Activated CD4-positive, alpha-beta T cell treated with anti-CD3 and anti-CD28 coated beads for 24 hours (primary cell): Measurements from ENCODE around the gene ALOX12B.
"Not testable (repeated sequence)": the region's sequence is repeated elsewhere in the genome, so short reads cannot be mapped to it uniquely, and the experiment has no call there.

Experiments
- DNase-seq, 2 donors: peaks; one replicate each; pipeline ENCODE4 v3.0.0-alpha.2; 2020; ENCODE audit warnings: low read depth in 2 of 2

ALOX12B gene

GRCh38 chr17:8118769-8119580 lies 31.5 kb upstream of the ALOX12B start:
- DNase-seq: peak; percentile 80 to 81

GRCh38 chr17:8117980-8118768 lies 30.7 kb upstream of the ALOX12B start, which contains the start of gene ALOXE3:
TSS of gene ALOXE3 (minus strand) at chr17:8118514. CDS start at chr17:8117990, 524 bp downstream.
- no peak for DNase-seq

GRCh38 chr17:8117367-8117979 lies 30.0 kb upstream of the ALOX12B start:
- no peak for DNase-seq

- DNase-seq: no peak
These were observed 29.3 kb upstream of the ALOX12B start for GRCh38 chr17:8116776-8117175.

- DNase-seq: no peak
These were observed 23.4 kb upstream of the ALOX12B start for GRCh38 chr17:8110907-8111306.

- no peak for DNase-seq
These were observed 22.9 kb upstream of the ALOX12B start for GRCh38 chr17:8110456-8110804.

GRCh38 chr17:8109661-8110455 lies 22.3 kb upstream of the ALOX12B start:
- DNase-seq: peak; percentile 71 to 78

GRCh38 chr17:8108972-8109660 lies 21.6 kb upstream of the ALOX12B start:
- DNase-seq: no peak

GRCh38 chr17:8106980-8107379 lies 19.5 kb upstream of the ALOX12B start:
- not testable (repeated sequence) for DNase-seq

GRCh38 chr17:8105957-8106398 lies 18.5 kb upstream of the ALOX12B start:
- DNase-seq: no peak

- no peak for DNase-seq
These were observed 17.4 kb upstream of the ALOX12B start for GRCh38 chr17:8104911-8105310.

GRCh38 chr17:8103549-8103948 lies 16.0 kb upstream of the ALOX12B start:
- DNase-seq: no peak

- no peak for DNase-seq
These were observed 14.2 kb upstream of the ALOX12B start for GRCh38 chr17:8101721-8102120.

- DNase-seq: no peak
These were observed 13.2 kb upstream of the ALOX12B start for GRCh38 chr17:8100763-8101162.

- no peak for DNase-seq
These were observed 12.6 kb upstream of the ALOX12B start for GRCh38 chr17:8100111-8100510.

GRCh38 chr17:8096541-8096940 lies 9.0 kb upstream of the ALOX12B start:
- DNase-seq: no peak

GRCh38 chr17:8095361-8095760 lies 7.8 kb upstream of the ALOX12B start:
- DNase-seq: no peak

GRCh38 chr17:8091033-8091687 lies 3.6 kb upstream of the ALOX12B start:
- DNase-seq: no peak

- no peak for DNase-seq
These were observed 2.2 kb upstream of the ALOX12B start for GRCh38 chr17:8089728-8090127.

- DNase-seq: no peak
These were observed 375 bp upstream of the ALOX12B start for GRCh38 chr17:8087952-8088230.

- no peak for DNase-seq
These were observed 3.3 kb downstream of the ALOX12B start for GRCh38 chr17:8084250-8084649.
